AG08395 (cell line): ENCODE measurements around the gene APOD.
"Not testable (repeated sequence)": the region's sequence is repeated elsewhere in the genome, so short reads cannot be mapped to it uniquely, and the experiment has no call there.

Source experiments
- DNase-seq: peaks from one replicate; pipeline ENCODE4 v3.0.0; 2012; ENCODE audit warnings: mixed read lengths, low spot score

APOD gene

GRCh38 chr3:195583831-195584542 is at the start of gene APOD:
APOD (minus strand) TSS chr3:195583940; CDS start chr3:195579461, 4,479 bp downstream.
- DNase-seq, result peak; percentile 35

- DNase-seq, result not testable (repeated sequence)
These were observed 49.6 kb upstream of the APOD start for GRCh38 chr3:195633351-195633750.

GRCh38 chr3:195632501-195633185 is 48.9 kb upstream of the APOD start:
- DNase-seq, result not testable (repeated sequence)

- DNase-seq, result not testable (repeated sequence)
These were observed 48.3 kb upstream of the APOD start for GRCh38 chr3:195632046-195632445.

- DNase-seq, result not testable (repeated sequence)
These were observed 47.3 kb upstream of the APOD start for GRCh38 chr3:195630938-195631495.

GRCh38 chr3:195630086-195630917 is 46.6 kb upstream of the APOD start:
- not testable (repeated sequence) for DNase-seq

GRCh38 chr3:195629682-195630081 is 45.9 kb upstream of the APOD start:
- not testable (repeated sequence) for DNase-seq

- not testable (repeated sequence) for DNase-seq
These were observed 44.7 kb upstream of the APOD start for GRCh38 chr3:195628386-195628920.

- DNase-seq, result not testable (repeated sequence)
These were observed 44.0 kb upstream of the APOD start for GRCh38 chr3:195627515-195628385.

- not testable (repeated sequence) for DNase-seq
These were observed 41.1 kb upstream of the APOD start for GRCh38 chr3:195624603-195625560.

- DNase-seq, result not testable (repeated sequence)
These were observed 40.4 kb upstream of the APOD start for GRCh38 chr3:195624171-195624570.

- DNase-seq, result not testable (repeated sequence)
These were observed 39.7 kb upstream of the APOD start for GRCh38 chr3:195623217-195623965.

GRCh38 chr3:195622523-195623170 is 38.9 kb upstream of the APOD start:
- DNase-seq, result not testable (repeated sequence)

- not testable (repeated sequence) for DNase-seq
These were observed 38.3 kb upstream of the APOD start for GRCh38 chr3:195622012-195622411.

- not testable (repeated sequence) for DNase-seq
These were observed 37.4 kb upstream of the APOD start for GRCh38 chr3:195621095-195621494.

GRCh38 chr3:195620476-195620875 is 36.7 kb upstream of the APOD start:
- DNase-seq, result not testable (repeated sequence)

- DNase-seq, result not testable (repeated sequence)
These were observed 36.0 kb upstream of the APOD start for GRCh38 chr3:195619591-195620369.
